NK-92 treated with Interleukin-12 subunit alpha and Interleukin-12 subunit beta, amount 100 ng/mL, for 24 hours (cell line): Measurements from ENCODE around the gene GPR137.
"Not testable (repeated sequence)": the region's sequence is repeated elsewhere in the genome, so short reads cannot be mapped to it uniquely, and the experiment has no call there.

Experiments used
- DNase-seq: peaks from one replicate; lab custom pipeline; 2025; lab: John Stamatoyannopoulos, UW

GPR137 gene

DNA sequence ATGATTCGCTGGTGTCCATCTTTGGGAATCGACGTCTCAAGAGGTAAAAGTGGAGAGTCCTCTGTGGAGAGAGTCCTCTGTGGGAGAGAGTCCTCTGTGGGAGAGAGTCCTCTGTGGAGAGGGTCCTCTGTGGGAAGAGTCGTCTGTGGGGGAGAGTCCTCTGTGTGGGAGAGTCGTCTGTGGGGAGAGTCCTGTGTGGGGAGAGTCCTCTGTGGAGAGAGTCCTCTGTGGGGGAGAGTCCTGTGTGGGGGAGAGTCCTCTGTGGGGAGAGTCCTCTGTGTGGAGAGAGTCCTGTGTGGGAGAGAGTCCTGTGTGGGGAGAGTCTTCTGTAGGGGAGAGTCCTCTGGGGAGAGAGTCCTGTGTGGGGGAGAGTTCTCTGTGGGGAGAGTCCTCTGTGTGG lies 35.4 kb downstream of the GPR137 start:
- no peak for DNase-seq

DNA sequence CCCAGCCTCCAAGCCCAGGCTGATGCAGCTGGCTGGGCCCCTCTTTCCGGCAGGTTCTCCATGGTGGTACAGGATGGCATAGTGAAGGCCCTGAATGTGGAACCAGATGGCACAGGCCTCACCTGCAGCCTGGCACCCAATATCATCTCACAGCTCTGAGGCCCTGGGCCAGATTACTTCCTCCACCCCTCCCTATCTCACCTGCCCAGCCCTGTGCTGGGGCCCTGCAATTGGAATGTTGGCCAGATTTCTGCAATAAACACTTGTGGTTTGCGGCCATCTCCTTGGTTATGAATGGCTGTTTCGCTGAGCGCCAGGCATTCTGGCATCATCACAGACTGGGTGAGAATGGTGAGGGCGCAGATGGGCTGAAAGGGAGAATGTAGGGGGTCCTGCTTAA lies 35.9 kb downstream of the GPR137 start:
- DNase-seq = no peak

GRCh38 chr11:64322925-64323260 lies 37.2 kb downstream of the GPR137 start:
- DNase-seq = no peak

- DNase-seq = no peak
These were observed 37.7 kb downstream of the GPR137 start for GRCh38 chr11:64323373-64323772.

DNA sequence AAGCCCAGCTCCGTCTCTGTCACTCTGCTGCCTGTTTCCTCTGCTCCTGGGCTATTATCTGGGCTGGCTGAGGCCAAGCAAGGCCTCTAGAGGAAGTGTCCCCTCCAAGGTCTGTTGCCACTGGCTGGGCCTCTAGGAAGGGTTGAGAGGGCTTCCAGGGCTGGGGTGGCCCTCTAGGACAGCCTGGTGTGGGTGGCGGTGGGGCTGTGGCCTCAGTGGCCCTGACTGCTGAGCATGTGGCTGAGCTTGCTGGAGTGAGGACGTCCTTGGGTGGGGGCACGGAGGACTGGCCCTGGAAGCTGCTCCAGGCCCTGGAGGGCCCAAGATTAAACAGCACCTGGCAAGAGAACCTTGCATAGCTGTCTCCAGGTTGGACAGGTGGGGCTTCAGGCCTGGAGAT lies 38.3 kb downstream of the GPR137 start:
- not testable (repeated sequence) for DNase-seq

GRCh38 chr11:64324692-64325469 lies 39.2 kb downstream of the GPR137 start:
- no peak for DNase-seq

DNA sequence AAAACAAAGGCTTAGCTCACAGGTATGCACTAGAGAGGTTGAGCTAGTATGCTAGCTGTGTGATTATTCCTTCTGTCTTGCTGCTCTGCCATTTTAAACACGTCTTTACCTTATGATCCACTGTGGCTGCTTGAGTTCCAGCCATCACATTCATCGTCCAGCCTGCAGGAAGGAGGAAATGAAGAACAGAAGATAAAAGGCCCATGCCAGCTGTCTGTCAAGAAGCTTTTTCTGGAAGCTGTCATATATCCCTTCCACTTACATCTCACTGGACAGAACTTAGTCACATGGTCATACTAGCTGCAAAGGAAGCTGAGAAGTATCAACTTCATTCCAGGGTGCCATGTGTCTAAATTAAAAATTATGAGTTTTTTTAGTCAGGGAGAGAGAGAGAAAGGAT lies 41.7 kb downstream of the GPR137 start:
- DNase-seq = no peak

DNA sequence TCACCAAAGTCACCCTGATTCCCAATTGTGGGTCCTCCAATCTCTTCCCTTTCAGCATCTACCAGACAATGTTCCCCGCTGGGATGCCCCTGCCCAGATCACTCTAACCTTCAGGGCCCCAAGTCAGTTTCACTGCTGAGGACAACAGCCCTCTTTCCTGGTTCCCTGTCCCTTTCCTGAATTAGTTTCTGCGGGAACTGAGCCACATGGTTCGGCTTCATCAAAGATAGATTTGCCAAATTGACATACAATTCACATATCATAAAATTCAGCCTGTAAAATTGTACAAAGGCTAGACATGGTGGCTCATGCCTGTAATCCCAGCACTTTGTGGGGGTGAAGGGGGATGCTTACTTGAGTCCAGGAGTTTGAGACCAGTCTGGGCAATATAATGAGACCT lies 42.3 kb downstream of the GPR137 start:
- no peak for DNase-seq

DNA sequence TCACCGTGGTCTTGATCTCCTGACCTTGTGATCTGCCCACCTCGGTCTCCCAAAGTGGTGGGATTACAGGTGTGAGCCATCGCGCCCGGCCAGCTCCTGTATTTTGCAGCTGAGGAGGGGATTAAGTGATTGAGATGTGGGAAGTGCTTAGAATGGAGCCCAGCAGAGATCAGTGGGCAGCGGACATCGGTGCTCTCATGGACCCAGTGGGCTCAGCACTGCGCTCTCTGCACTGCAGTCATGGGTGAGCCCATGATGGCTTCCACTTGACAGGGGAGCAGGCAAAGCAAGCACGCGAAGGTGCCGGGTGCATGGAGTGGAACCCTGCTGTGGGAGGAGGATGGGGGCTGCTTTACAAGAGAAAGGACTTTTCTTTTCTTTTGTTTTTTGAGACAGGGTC lies 45.2 kb downstream of the GPR137 start:
- DNase-seq = no peak

GRCh38 chr11:64331569-64332371 lies 46.1 kb downstream of the GPR137 start:
- DNase-seq = peak; percentile 92

DNA sequence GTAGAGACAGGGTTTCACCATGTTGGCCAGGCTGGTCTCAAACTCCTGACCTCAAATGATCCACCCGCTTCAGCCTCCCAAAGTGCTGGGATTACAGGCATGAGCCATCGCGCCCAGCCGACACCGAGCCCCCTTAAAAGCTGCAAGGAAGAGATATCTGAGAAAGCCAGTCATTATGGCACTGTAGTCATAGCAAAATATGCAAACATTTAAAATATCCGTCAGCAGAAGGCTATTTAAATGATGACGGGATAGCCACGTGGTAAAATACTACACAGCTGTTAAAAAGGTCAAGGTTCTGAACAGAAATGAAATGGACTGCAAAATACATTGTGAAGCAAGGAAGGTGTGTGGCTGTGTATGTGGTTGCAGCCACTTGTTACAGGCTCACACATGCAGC lies 47.9 kb downstream of the GPR137 start:
- no peak for DNase-seq

DNA sequence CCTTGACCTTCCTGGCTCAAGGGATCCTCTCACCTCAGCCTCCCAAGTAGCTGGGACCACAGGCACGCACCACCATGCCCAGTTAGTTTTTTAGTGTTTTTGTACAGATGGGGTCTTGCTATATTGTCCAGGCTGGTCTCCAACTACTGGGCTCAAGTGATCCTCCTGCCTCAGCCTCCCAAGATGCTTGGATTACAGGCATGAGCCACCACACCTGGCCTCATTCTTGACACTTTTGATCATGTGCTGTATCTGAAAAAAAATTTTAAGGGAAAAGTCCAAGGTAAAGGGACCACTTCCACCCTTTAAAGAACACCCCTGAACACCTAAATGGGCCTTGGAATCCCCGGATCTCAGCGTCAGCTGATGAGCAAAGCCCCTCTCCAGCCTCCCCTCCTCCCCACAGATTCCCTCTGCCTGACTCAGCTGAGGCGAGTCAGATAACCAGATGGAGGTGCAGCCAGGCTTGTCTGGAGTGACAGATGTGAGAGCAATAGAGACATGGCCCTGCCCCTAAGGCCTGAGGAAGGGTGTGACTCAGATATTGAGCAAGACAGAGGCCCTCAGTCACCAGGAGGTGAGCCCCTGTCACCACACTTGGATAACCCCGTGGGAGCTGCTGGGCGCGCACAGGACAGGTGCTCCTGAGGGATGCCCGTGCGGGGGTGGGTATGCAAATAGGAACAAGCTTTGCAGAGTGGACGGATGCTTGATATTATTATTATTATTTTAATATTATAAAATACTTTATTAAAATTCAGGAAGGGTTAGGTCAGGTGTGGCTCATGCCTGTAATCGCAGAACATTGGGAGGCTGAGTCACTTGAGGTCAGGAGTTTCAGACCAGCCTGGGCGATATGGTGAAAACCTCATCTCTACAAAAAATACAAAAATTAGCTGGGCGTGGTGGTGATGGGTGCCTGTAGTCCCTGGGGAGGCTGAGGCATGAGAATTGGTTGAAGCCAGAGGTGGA lies 49.4 kb downstream of the GPR137 start:
- DNase-seq = peak; percentile 85

DNA sequence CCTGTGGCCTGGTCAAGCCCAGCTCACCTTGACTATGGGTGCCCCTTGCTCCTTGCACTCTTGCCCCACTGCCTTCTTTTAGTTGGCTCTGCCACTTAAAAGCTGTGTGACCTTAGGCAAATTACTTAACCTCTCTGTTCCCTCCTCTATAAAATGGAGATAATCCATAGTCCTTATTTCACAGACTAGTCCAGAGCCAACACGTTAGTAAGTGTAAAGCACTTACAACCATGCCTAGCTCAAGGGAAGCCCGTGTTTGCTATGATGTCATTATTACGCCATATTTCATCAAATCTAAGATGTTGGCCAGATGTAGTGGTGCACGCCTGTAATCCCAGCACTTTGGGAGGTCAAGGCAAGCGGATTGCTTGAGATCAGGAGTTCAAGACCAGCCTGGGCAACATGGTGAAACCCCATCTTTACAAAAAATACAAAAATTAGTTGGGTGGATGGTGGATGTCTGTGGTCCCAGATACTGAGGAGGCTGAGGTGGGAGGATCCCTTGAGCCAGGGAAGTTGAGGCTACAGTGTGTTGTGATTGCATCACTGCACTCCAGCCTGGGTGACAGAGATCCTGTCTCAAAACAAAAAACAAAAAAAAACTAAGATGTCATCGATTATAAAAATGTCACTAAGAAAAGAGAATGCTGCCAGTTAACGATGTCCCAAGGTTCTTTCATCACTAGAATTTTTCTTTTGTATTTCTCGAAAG lies 52.0 kb downstream of the GPR137 start:
- DNase-seq = no peak

GRCh38 chr11:64338716-64339115 lies 53.1 kb downstream of the GPR137 start:
- no peak for DNase-seq
